Measurements from ENCODE around the gene TPD52L1.

Gene TPD52L1

GRCh38 chr6:125307150-125307838, 153.7 kb downstream of the TPD52L1 start:
- Histone ChIP-seq H3K4me1 (ENCODE audit: control insufficient read depth, insufficient read depth, low read length) (no peaks in the 10 kb centered on the region), H3K36me3 (ENCODE audit: control insufficient read depth, insufficient read depth, low read length) (no peaks in the 10 kb centered on the region), H3K27me3 (ENCODE audit: control insufficient read depth, insufficient read depth, low read length) (no peaks in the 10 kb centered on the region), H3K9me3 (ENCODE audit: control insufficient read depth, low read length) (no peaks in the 10 kb centered on the region), H3K9ac (ENCODE audit: low read length) (no peak overlapping the region), H3K4me3 (ENCODE audit: low read length) (no peak overlapping the region)

DNA sequence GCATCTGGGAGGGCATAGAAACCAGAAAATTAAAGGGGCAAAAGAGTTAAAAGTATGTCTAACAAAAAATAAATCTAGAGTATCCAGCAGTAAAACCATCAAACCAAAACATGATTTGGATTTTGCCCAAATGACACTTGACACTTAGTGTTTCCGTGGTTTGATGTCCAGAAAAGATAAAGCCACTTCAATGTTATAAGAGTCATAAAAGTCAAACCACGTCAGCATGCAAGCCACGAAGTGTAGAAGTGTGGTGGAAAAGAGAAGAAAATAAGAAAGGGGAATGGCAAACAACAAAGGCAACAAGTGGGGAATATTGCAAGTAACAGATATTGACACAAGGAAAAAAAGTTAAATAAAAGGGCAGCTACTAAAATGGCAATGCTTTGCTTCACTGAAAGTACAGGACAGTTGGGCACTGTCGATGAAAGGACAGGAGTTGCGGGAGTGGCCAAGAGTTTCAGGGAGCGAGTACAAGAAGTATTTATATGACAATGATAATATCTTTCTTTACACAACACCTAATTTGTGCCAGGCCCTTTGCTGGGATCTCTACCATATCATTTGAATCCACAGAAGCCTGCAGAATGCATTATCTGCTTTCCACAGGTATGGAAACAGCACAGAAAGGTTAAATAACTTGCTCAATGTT, 154.5 kb downstream of the TPD52L1 start:
- Histone ChIP-seq H3K4me1 (ENCODE audit: control insufficient read depth, insufficient read depth, low read length) (no peaks in the 10 kb centered on the region), H3K9me3 (ENCODE audit: control insufficient read depth, low read length) (no peaks in the 10 kb centered on the region), H3K27me3 (ENCODE audit: control insufficient read depth, insufficient read depth, low read length) (no peaks in the 10 kb centered on the region), H3K9ac (ENCODE audit: low read length) (no peak overlapping the region), H3K36me3 (ENCODE audit: control insufficient read depth, insufficient read depth, low read length) (no peaks in the 10 kb centered on the region), H3K4me3 (ENCODE audit: low read length) (no peak overlapping the region)

- no peaks in the 10 kb centered on the region for H3K4me1 ChIP-seq (ENCODE audit: control insufficient read depth, insufficient read depth, low read length)
- H3K36me3 ChIP-seq (ENCODE audit: control insufficient read depth, insufficient read depth, low read length), result no peaks in the 10 kb centered on the region
- no peaks in the 10 kb centered on the region for H3K9me3 ChIP-seq (ENCODE audit: control insufficient read depth, low read length)
- no peak overlapping the region for H3K4me3 ChIP-seq (ENCODE audit: low read length)
- no peaks in the 10 kb centered on the region for H3K27me3 ChIP-seq (ENCODE audit: control insufficient read depth, insufficient read depth, low read length)
- H3K9ac ChIP-seq (ENCODE audit: low read length), result no peak overlapping the region
These were observed 157.5 kb downstream of the TPD52L1 start for GRCh38 chr6:125310994-125311649.

- Histone ChIP-seq H3K9ac (ENCODE audit: low read length) (no peak overlapping the region), H3K9me3 (ENCODE audit: control insufficient read depth, low read length) (no peaks in the 10 kb centered on the region), H3K27me3 (ENCODE audit: control insufficient read depth, insufficient read depth, low read length) (no peaks in the 10 kb centered on the region), H3K4me3 (ENCODE audit: low read length) (no peak overlapping the region), H3K36me3 (ENCODE audit: control insufficient read depth, insufficient read depth, low read length) (no peaks in the 10 kb centered on the region), H3K4me1 (ENCODE audit: control insufficient read depth, insufficient read depth, low read length) (no peaks in the 10 kb centered on the region)
These were observed 158.9 kb downstream of the TPD52L1 start for GRCh38 chr6:125312478-125312877.

DNA sequence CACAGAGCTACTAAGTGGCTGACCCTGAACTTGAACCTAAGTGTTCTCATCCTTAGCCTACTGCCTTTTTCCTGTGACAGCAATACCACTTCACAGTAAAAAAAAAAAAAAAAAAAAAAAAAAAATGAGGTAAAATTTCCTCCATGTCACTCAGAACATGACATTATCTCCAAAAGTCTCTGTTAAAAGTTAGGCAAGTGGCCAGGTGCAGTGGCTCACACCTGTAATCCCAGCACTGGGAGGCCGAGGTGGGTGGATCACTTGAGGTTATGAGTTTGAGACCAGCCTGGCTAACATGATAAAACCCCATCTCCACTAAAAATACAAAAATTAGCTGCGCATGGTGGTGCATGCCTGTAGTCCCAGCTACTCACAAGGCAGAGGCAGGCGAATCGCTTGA, 159.4 kb downstream of the TPD52L1 start:
- no peak overlapping the region for H3K4me3 ChIP-seq (ENCODE audit: low read length)
- no peak overlapping the region for H3K9ac ChIP-seq (ENCODE audit: low read length)
- no peaks in the 10 kb centered on the region for H3K36me3 ChIP-seq (ENCODE audit: control insufficient read depth, insufficient read depth, low read length)
- H3K4me1 ChIP-seq (ENCODE audit: control insufficient read depth, insufficient read depth, low read length), result no peaks in the 10 kb centered on the region
- no peaks in the 10 kb centered on the region for H3K9me3 ChIP-seq (ENCODE audit: control insufficient read depth, low read length)
- H3K27me3 ChIP-seq (ENCODE audit: control insufficient read depth, insufficient read depth, low read length), result no peaks in the 10 kb centered on the region
